NCI-H748 (cell line): ENCODE measurements around the gene TSPEAR.

Experiments
- DNase-seq: peaks from one replicate; lab custom pipeline; 2025; ENCODE audit not compliant: unreplicated experiment; lab: John Stamatoyannopoulos, UW

TSPEAR gene

DNA sequence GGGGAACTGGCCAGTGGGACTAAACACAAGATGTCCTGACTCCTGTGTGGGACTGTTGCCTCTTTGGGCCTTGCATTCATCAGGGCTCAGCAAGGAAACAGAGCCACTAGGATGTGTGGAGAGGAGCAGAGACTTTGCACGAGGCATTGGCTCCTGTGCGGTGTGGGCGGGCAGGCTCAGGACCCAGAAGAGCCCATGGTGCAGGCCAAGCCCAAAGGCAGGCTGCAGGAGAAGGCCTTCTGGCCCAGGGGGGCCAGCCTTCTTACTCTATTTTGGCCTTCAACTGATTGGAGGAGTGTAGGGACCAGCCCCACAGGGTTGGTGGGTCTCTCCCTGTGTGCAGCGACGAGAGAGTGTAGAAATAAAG is 232.6 kb downstream of the TSPEAR start:
- no peak for DNase-seq

- no peak for DNase-seq
Observed at GRCh38 chr21:44478124-44478800, 233.1 kb downstream of the TSPEAR start.

DNA sequence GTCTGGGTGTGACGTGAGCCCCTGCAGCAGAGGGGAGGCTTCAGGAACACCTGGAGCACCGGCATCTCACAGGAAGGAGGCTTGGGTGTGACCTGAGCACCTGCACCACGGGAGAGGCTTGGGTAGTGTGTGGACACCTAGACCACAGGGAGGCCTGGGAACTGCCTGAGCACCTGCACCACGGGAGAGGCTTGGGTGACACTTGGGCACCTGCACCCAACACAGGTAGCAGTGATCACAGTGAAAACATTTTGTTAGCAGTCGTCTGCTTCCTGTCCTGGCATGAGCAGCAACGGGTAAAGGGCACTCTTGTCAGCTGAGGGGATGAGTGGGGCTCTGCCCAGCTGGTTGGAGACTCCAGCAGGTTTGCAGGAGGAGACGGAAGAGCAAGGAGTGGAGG is 233.7 kb downstream of the TSPEAR start:
- no peak for DNase-seq

GRCh38 chr21:44477131-44477530 is 234.2 kb downstream of the TSPEAR start:
- no peak for DNase-seq

DNA sequence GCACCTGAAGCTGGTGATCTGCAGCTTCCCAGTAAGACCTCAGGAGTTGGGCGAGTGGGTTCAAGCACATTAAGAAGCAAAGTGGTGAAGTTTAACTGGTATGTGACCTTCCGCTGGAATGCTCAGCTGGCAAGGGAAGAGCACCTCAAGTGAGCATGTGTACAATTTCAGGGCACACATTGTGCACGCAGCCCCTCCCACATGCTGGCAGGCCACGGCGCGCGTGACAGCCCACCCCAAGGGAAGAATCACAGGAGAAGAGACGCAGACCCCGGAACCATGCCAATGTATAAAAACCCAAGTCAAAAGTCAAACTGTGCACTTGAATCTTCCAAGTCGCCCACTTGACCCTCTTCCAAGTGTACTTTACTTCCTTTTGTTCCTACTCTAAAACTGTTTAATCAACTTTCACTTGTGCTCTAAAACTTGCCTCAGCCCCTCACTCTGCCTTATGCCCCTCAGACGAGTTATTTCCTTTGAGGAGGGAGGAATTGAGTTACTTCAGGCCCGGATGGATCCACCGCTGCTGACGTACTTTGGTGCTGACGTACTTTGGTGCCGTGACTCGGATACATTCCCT is 236.0 kb downstream of the TSPEAR start:
- no peak for DNase-seq

- DNase-seq = no peak
Observed at GRCh38 chr21:44473915-44474555, 237.3 kb downstream of the TSPEAR start.

GRCh38 chr21:44471996-44472395 is 239.4 kb downstream of the TSPEAR start:
- no peak for DNase-seq

DNA sequence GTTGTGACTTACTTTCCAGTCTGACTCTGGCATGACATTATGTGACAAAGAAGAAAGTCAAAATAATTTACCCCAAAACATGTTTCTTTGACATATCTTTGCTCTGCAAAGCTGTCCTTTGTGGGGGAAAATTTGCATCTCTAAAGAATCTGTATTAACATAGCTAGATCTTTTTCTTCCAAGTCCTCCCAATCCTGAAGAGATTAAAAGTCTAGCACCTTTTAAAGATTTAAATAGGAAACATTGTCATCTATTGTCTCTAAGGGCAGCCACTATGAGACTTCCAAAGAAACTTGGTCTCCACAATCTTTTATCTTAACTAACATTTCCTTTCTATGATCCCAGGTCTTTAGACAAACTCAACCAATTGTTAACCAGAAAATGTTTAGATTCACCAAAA is 240.0 kb downstream of the TSPEAR start:
- no peak for DNase-seq

DNA sequence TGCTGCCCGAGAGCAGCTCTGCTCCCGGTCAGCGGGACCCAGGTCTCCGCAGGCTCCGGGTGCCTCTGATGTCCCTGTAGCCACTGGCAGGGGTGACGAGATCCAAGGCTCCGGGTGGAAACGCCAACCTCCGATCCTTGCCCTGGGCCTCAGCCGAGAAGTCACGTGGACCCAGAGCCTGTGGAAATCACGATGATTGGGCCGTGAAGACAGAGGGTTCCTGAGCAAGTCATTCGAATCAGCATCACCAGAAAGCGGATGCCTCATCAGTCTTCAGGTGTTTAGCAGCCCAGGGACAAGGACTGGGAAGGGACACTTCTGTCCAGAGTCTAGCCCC is 243.5 kb downstream of the TSPEAR start:
- DNase-seq = no peak

DNA sequence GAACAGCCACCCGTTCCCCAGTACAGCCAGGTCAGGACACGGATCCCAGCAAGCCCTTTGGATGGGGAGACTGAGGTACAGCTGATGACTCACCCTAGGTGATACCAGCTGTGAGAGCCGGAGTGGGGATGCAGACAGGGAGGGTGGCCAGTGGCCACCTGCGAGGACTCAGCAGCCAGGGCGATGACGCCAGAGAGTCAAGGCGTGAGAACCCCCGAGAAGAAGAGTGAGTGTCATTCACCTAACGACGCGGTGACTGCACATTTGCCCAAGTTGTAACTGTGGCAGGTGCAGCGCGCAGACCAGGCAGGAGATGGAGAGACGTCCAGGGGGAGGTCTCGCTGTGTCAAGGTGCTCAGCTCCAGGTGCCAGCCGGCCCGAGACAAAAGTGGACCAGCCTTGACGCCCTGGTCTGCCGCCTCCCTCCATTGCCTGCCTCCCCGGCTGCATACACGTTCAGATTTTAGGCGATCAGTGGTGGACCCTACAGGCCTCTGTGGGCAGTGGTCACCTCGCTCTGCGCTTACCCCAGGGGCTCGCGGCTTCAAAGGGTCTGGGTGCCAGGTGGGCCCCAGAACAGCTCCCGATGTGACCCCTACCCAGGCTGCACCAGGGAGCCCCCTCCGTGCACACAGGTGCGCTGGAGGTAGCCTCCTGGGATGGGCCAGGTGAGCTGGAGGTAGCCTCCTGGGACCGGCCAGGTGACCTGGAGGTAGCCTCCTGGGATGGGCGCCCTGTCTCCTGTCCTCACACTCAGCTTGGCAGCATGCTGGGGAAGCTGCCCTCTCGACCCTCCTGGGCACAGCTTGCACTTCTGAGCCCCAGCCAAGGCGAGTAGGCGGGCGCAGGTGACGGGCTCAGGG is 244.1 kb downstream of the TSPEAR start:
- no peak for DNase-seq

DNA sequence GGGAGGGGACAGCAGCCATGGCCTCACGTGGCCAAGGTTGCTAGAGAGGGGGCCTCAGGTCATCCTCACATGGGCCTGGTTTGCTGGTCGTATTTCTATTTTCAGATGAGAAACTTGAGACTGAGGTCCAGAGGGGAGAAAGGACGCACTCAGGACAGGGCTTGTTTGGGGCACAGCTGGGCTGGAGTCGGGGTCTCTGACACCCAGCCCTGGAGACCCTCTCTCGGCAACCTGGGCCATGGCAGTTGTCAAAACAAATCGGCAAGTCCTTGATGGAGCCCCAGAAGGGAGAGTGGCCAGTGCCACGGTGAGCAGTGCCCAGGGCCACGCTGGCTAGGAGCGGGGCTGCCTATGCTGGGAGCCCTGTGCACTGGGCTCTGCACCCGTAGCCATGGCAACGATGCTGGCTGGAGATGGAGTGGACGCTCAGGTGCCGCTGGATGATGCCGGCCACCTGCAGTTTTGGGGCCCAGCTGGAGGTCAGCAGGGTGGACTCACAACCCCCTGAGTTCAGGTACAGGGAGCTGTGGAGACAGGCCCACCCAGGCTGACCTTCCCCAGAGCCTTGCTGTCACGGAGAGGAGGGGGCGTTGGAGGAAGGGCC is 244.9 kb downstream of the TSPEAR start:
- peak; percentile 39 for DNase-seq

DNA sequence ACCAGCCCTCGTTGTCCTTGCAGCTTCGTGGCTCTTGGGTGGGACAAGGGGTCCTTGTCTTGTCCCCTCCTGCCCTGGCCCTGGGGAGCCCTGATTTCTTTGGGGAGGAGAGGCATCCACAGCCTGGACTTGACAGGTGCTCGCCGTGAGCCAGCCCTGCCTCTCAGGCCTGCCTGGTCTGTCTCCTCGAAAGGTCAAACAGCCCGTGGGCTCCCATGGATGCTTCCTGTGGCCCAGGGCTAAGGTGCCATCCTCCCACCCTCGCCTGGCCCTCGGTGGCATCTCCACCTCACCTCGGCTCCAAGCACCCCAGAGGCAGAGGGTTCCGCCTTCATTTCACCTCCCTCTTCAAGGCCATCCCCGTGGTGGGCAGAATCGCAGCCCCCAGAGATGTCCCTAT is 247.0 kb downstream of the TSPEAR start:
- DNase-seq = no peak

DNA sequence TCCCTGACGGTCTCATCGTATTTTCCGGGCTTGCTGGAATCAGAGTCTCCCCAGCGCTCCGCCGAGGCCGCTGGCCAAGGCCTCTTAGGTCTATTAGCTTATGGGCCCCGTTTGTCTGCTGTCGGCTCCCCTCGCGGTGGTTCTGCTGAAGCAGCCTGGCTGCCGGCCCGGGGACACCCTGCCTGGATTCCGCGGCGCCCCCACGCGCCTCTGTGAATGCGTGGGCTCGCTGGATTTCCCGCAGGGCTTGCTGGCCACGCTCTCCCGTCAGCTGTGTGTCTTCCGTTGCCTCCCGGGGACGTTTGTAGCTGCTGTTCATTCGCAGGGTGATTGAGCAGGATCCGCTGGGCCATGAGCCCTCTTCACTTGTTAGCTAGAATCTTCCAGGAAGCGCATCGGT is 247.6 kb downstream of the TSPEAR start:
- DNase-seq = no peak

GRCh38 chr21:44462834-44463200 is 248.6 kb downstream of the TSPEAR start:
- no peak for DNase-seq

- DNase-seq = no peak
Observed at GRCh38 chr21:44462086-44462833, 249.1 kb downstream of the TSPEAR start.

DNA sequence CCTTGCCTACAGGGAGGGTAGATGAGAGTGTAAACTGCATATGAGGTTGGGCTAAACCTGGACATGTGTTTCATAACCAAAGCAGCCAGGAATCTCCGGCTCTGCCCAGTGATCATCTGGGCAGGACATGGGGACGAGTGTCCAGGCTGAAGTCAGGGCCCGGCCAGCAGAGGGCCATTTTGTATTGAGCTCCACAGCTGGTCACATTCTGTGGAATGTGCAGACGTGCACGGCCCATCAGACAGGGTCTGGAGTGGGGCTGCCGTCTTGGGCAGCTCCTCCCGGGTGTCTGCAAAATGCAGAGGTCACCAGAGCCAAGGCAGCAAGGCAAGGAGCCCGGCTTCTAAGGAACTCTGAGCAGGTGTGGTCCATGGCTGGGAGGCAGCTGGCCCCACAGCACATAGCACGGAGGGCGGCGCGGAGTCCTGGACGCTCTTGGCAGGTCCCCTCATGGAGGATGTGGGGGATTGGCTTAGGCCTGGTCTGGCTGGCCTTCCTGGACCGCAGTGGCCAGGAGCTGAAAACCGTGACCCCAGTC is 249.8 kb downstream of the TSPEAR start:
- no peak for DNase-seq

GRCh38 chr21:44461005-44461404 is 250.4 kb downstream of the TSPEAR start:
- DNase-seq = no peak

GRCh38 chr21:44460441-44460755 is 251.0 kb downstream of the TSPEAR start:
- no peak for DNase-seq

GRCh38 chr21:44459712-44460440 is 251.5 kb downstream of the TSPEAR start:
- DNase-seq = no peak
